NT2/D1 (cell line): ENCODE measurements around the gene CHI3L2.

ENCODE experiments used
- SUZ12 ChIP-seq: IDR thresholded peaks from 2 replicates; pipeline ENCODE4 v1.6.1; 2011; ENCODE audit not compliant: insufficient read length, insufficient read depth; ENCODE audit errors: extremely low read depth
- YY1 ChIP-seq: IDR thresholded peaks from 2 replicates; pipeline ENCODE4 v1.6.1; 2011; ENCODE audit not compliant: insufficient read length, insufficient read depth
- ZNF274 ChIP-seq: IDR thresholded peaks from 2 replicates; pipeline ENCODE4 v1.6.1; 2011; ENCODE audit warnings: mild to moderate bottlenecking, low read depth, low read length

- no peak for TF ChIP-seq YY1
- no peak for TF ChIP-seq SUZ12
- TF ChIP-seq ZNF274 = no peak
These were observed 42.9 kb upstream of the CHI3L2 start for GRCh38 chr1:111184663-111185062.
